Type B pancreatic cell (in vitro differentiated cells): ENCODE results near the gene GRIP2. TPM values are rescaled to one million over a fixed set of nuclear protein-coding genes. Genes with fewer than 3 reads are reported as not detected.

Experiments
- DNase-seq: peaks from one replicate; pipeline ENCODE4 v3.0.0; 2021; ENCODE audit warnings: mixed read lengths; ENCODE audit not compliant: unreplicated experiment; ENCODE audit errors: extremely low spot score
- H3K27ac Mint-ChIP-seq: 2 replicates; pipeline ENCODE4 v1.8.0; 2021; ENCODE audit warnings: mild to moderate bottlenecking, mixed read lengths
- H3K27me3 Mint-ChIP-seq: 2 replicates; pipeline ENCODE4 v1.8.0; 2021; ENCODE audit warnings: mixed read lengths
- H3K36me3 Mint-ChIP-seq: 2 replicates; pipeline ENCODE4 v1.8.0; 2021; ENCODE audit warnings: mixed read lengths
- H3K4me1 Mint-ChIP-seq: one replicate; pipeline ENCODE4 v1.8.0; 2021; ENCODE audit warnings: mixed read lengths; ENCODE audit not compliant: unreplicated experiment
- H3K4me3 Mint-ChIP-seq: 2 replicates; pipeline ENCODE4 v1.8.0; 2021; ENCODE audit warnings: mild to moderate bottlenecking, mixed read lengths
- H3K9me3 Mint-ChIP-seq: 2 replicates; pipeline ENCODE4 v1.8.0; 2021; ENCODE audit warnings: mixed read lengths
- total RNA-seq: library from RNA; stranded (reverse); gene quantifications from 2 replicates; pipeline ENCODE4 v1.2.1, GENCODE V29; 2021; ENCODE audit warnings: low replicate concordance
- TF ChIP-seq, protein P1 (sequence below): fragments of 200-600 bp; sonication (generic); conservative IDR thresholded peaks from 2 replicates; pipeline ENCODE4 v1.5.0; 2021; ENCODE audit warnings: antibody characterized with exemption, mild to moderate bottlenecking

The GRIP2 gene
- total RNA-seq, 1 donor from 2014 or later = 5.6 TPM

DNA sequence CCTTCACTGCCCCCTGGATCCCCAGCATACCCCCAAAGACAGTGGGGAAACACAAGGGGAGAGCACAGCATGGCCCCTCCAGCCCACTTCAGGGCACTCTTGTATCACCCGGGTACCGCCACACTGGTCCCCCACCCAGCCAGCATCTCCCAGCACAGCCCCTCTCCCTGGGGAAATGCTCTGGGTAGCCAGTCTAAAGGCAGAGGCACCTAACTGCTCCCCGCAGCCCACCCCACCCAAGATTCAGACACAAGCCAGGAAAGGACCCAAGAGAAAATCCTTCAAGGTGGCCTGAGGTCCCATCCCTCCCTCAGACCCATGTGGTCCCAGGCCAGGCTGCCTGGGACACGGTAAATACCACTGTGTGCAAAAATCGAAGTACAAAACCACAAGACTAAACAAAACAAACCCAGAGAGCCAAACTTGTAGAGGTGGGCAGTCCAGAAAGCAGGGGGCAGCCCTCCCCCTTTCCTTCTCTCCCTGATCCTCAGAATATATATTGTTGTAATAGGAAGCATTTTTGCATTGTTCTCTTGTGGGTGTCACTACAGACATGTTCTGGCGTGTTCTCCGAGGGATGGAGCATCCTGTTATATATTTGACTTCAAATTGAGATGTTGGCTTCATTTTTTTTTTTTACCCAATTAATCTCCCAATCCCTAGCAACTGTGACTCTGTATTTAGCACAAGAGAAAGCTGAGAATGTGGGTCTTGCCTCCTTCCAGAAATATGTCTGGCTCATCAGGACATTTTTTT is 51.7 kb downstream of the GRIP2 start:
- H3K36me3 Mint-ChIP-seq = peaks cover 6% of the 10 kb centered on the region
- H3K4me3 Mint-ChIP-seq = no peak overlapping the region
- no peak overlapping the region for H3K27ac Mint-ChIP-seq
- no peaks in the 10 kb centered on the region for H3K9me3 Mint-ChIP-seq
- H3K4me1 Mint-ChIP-seq = no peaks in the 10 kb centered on the region
- no peaks in the 10 kb centered on the region for H3K27me3 Mint-ChIP-seq
- TF ChIP-seq, protein P1, sequence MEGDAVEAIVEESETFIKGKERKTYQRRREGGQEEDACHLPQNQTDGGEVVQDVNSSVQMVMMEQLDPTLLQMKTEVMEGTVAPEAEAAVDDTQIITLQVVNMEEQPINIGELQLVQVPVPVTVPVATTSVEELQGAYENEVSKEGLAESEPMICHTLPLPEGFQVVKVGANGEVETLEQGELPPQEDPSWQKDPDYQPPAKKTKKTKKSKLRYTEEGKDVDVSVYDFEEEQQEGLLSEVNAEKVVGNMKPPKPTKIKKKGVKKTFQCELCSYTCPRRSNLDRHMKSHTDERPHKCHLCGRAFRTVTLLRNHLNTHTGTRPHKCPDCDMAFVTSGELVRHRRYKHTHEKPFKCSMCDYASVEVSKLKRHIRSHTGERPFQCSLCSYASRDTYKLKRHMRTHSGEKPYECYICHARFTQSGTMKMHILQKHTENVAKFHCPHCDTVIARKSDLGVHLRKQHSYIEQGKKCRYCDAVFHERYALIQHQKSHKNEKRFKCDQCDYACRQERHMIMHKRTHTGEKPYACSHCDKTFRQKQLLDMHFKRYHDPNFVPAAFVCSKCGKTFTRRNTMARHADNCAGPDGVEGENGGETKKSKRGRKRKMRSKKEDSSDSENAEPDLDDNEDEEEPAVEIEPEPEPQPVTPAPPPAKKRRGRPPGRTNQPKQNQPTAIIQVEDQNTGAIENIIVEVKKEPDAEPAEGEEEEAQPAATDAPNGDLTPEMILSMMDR = no peak
- DNase-seq = no peak

DNA sequence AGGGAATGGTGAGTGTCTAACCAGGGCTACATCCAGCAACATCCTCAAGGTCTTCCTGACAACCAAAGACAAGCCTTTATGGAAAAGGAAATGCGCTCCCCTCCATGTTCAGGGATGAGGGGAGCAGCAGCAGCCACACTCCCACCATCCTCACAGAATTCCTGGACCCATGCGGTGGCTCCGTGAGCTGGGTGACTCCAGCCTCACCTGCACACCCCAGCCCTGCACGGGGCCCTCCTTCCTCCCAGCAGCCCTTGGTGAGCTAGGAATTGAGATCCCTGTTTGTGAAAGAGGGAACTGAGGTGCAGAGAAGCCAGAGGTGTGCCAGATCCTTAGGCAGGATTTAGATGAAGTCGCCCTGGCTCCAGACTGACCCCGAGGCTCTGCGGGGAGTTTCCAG is 52.3 kb downstream of the GRIP2 start:
- Mint-ChIP-seq H3K36me3 (peaks cover 6% of the 10 kb centered on the region), H3K4me1 (no peaks in the 10 kb centered on the region)
- no peak for DNase-seq

DNA sequence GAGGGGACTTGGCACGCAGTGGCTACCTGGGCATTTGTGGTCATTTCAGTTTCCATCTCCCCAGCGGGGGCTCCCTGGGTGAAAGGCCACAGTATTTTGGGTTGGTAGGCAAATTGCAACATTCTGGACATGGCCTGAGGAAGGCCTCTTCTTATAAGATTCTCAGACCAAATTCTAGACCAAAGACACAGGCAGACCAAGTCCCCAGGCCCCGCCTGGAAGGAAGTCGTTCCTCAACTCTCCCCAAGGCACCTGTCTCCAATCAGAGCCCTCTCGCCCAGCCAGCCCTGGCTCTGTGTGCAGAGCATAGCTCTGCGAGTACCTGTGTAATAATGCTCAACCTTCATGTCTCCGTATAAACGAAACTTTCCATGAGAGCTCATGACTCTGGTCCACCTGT is 53.1 kb downstream of the GRIP2 start:
- H3K27me3 Mint-ChIP-seq = no peaks in the 10 kb centered on the region
- H3K4me3 Mint-ChIP-seq = no peak overlapping the region
- no peak overlapping the region for H3K27ac Mint-ChIP-seq
- no peak for DNase-seq
- H3K4me1 Mint-ChIP-seq = no peaks in the 10 kb centered on the region
- TF ChIP-seq, protein P1 = no peak
- peaks cover 6% of the 10 kb centered on the region for H3K36me3 Mint-ChIP-seq
- no peaks in the 10 kb centered on the region for H3K9me3 Mint-ChIP-seq

More for the DNA sequence above, 52.3 kb downstream of the GRIP2 start:
- H3K27ac Mint-ChIP-seq = no peak overlapping the region
- H3K9me3 Mint-ChIP-seq = no peaks in the 10 kb centered on the region
- H3K27me3 Mint-ChIP-seq = no peaks in the 10 kb centered on the region
- TF ChIP-seq, protein P1 = no peak
- H3K4me3 Mint-ChIP-seq = no peak overlapping the region

DNA sequence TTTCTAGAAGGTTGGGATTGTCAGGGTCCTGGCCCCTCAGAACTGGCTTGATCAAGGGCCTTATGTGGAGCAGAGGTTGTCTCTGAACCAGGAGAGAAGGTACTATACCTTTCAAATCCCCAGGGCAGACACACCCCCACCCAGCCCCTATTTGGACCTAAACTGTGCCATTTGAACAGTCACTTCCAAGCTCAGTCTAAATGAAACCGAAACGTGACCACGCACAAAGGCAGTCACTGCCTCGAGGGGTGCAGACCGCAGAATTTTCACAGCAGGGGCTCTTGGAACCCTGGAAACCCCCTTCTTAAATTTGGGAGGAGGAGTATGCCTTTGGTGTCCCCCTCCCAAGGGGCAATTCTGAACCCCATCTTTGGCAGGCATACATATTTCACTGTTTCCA is 53.7 kb downstream of the GRIP2 start:
- Mint-ChIP-seq H3K27me3 (no peaks in the 10 kb centered on the region), H3K36me3 (peaks cover 9% of the 10 kb centered on the region), H3K4me3 (no peak overlapping the region), H3K4me1 (no peaks in the 10 kb centered on the region), H3K27ac (no peak overlapping the region), H3K9me3 (no peaks in the 10 kb centered on the region)
- TF ChIP-seq, protein P1 = no peak
- no peak for DNase-seq

DNA sequence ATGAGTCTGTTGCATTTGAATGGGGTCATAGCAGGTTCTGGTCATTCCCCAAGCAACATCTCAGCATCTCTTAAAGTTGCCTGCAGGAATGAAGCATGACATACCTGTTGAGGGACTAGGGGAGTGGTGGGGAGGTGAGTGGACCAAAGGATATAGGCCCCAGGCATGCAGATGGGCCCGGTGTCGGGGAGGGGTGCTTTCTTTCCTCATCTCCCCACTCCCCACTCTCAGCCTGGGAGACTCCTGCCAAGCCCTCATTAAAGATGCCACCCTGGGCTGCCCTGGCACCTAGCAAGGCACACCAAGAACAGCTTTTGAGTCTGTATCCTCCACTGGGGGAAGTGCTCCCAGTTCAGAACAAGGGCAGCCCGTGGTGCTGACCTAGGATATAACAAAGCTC is 54.2 kb downstream of the GRIP2 start:
- no peak overlapping the region for H3K27ac Mint-ChIP-seq
- DNase-seq = no peak
- no peaks in the 10 kb centered on the region for H3K9me3 Mint-ChIP-seq
- H3K4me3 Mint-ChIP-seq = no peak overlapping the region
- H3K4me1 Mint-ChIP-seq = no peaks in the 10 kb centered on the region
- H3K36me3 Mint-ChIP-seq = peaks cover 11% of the 10 kb centered on the region
- TF ChIP-seq, protein P1 = no peak
- H3K27me3 Mint-ChIP-seq = no peaks in the 10 kb centered on the region

DNA sequence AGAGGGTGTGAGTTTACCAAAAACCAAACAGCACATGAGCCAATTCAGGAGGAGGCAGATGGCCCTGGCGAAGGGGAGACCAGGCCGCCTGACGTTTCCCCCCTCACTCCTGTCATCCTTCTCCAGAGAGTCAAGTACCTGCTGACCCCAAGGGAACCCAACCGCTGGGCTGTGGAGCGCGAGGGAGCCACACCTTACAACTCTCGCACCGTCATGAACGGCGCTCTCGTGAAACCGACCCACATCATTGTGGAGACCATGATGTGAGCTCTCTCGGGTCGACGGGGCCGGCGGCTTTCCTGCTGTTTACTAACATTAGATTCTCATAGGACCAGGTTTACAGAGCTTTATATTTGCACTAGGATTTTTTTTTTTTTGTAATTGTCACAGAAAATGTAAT is 55.4 kb downstream of the GRIP2 start:
- Mint-ChIP-seq H3K4me1 (no peaks in the 10 kb centered on the region), H3K36me3 (peaks cover 13% of the 10 kb centered on the region), H3K9me3 (no peaks in the 10 kb centered on the region), H3K27me3 (no peaks in the 10 kb centered on the region), H3K27ac (no peak overlapping the region), H3K4me3 (no peak overlapping the region)
- no peak for DNase-seq
- TF ChIP-seq, protein P1 = no peak
